Smooth muscle cell of the pulmonary artery (primary cell): ENCODE results near the gene TTLL5. TPM values are rescaled to one million over a fixed set of nuclear protein-coding genes. Genes with fewer than 3 reads are reported as not detected.

ENCODE experiments used
- total RNA-seq: library from RNA; depleted of rRNA; stranded (reverse); fragments of >200 nt; gene quantifications from 2 replicates; pipeline ENCODE4 v1.2.3, GENCODE V29; 2014

Gene TTLL5, protein sequence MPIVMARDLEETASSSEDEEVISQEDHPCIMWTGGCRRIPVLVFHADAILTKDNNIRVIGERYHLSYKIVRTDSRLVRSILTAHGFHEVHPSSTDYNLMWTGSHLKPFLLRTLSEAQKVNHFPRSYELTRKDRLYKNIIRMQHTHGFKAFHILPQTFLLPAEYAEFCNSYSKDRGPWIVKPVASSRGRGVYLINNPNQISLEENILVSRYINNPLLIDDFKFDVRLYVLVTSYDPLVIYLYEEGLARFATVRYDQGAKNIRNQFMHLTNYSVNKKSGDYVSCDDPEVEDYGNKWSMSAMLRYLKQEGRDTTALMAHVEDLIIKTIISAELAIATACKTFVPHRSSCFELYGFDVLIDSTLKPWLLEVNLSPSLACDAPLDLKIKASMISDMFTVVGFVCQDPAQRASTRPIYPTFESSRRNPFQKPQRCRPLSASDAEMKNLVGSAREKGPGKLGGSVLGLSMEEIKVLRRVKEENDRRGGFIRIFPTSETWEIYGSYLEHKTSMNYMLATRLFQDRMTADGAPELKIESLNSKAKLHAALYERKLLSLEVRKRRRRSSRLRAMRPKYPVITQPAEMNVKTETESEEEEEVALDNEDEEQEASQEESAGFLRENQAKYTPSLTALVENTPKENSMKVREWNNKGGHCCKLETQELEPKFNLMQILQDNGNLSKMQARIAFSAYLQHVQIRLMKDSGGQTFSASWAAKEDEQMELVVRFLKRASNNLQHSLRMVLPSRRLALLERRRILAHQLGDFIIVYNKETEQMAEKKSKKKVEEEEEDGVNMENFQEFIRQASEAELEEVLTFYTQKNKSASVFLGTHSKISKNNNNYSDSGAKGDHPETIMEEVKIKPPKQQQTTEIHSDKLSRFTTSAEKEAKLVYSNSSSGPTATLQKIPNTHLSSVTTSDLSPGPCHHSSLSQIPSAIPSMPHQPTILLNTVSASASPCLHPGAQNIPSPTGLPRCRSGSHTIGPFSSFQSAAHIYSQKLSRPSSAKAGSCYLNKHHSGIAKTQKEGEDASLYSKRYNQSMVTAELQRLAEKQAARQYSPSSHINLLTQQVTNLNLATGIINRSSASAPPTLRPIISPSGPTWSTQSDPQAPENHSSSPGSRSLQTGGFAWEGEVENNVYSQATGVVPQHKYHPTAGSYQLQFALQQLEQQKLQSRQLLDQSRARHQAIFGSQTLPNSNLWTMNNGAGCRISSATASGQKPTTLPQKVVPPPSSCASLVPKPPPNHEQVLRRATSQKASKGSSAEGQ (N-terminal part only)
- 23.3 and 26.5 TPM in 2 replicates for total RNA-seq

DNA sequence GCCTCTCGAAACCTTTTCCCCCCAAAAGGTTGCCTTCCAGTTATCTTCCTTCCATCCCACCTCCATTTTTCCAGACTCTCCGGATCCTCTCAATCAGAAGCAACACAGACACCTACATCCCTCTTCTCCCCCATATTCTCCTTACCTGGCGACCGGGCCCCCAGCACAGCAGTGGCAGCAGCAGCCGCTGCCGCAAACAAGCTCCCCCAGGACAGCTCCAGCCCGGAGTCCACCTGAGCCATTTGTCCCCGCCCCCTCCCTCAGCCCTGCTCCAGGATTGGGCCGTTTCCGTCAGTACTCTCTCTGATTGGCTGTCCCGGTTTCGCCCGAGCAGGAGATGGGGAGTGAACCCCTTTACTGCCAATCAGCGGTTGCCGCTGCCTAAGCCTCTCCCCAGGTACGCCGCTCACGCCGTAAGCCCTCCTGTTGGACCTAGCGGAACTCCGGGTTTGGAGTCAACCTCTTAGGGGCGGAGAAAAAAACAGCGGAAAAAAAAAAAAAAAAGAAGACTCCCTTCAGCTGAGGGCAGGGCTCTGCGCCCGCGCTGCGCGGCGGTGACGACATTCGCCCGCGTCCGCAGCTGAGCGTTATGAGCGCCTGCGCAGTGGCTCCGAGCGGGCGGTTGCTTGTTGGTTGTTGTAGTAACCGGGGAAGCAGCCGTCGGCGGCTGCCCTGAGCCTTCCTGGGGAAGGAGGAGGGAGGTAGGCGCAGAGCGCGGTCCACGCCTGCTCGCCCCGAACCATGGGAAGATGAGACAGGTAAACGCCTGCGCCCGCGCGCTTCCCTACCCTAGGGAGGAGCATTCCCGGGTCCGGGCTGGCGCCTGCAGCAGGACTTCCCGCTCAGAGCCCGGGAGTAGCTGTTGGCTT lies at the start of gene TTLL5, which contains the start of gene ERG28:
TSS of gene TTLL5 (plus strand) at position 617 of the 869 bp plus-strand sequence. CDS start 1,904 bp downstream, outside the sequence.
TSS of gene ERG28 (minus strand) at position 247 of the 869 bp plus-strand sequence. CDS start 3,374 bp downstream, outside the sequence.

GRCh38 chr14:75981426-75982265 lies 320.6 kb downstream of the TTLL5 start, which contains the start of gene TGFB3:
TGFB3 (minus strand) TSS chr14:75981995; CDS start chr14:75980893, 1,102 bp downstream.

DNA sequence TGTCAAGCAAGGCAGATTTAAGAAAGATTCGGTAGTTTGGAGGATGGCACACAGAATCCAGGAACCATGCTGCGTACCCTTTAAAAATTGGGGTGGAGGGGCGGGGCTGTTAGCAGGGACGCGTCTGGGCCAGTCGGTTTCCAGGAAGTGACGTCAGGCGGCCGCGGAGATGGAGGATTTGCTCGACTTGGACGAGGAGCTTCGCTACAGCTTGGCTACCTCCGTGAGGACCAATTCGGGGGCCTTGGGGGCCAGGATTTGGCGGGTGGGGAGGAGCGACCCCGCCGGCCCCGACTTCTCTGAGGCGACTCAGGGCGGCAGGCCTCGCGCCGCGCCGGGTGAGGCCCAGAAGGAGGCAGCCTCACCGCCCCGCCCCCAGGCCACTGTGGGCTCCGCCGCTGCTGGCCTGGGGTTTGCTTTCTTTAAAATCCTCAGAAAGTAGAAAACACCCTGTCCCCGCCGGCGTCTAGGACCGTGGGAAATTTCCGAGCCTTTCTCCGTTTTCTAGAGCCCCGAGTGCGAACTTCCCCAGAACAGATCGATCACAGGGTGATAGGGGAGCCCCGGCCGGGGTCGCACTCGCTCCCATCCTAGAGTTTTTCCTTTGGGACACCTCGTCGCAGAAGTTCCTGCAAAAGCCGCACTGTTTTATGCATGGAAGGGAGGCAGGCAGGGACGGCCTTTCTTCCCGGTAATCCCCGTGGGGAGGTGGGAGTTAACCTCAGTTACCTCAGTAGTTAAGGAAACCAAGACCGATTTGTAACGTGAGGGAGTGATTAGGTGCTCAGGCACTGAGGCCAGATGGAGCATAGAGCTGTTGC lies 324.8 kb downstream of the TTLL5 start, which contains the start of gene IFT43:
TSS of gene IFT43 (plus strand) at position 146 of the 821 bp plus-strand sequence. CDS start at position 170, 24 bp downstream.

Other genes starting within 250 kb of the TTLL5 start
- gene JDP2, start 233.2 kb upstream of the TTLL5 start, total RNA-seq: 33.9 and 47.5 TPM in 2 replicates
- gene BATF, start 138.8 kb upstream of the TTLL5 start, total RNA-seq: 0.26 TPM in 1 of 2 replicates, not detected in the other
- gene FLVCR2, start 82.6 kb upstream of the TTLL5 start, total RNA-seq: 0.69 and 3.1 TPM in 2 replicates
- gene ERG28, start 370 bp upstream of the TTLL5 start, total RNA-seq: 5.3 and 5.6 TPM in 2 replicates